IMR-90 (cell line): ENCODE results near the gene TTLL12. TPM values are rescaled to one million over a fixed set of nuclear protein-coding genes. Genes with fewer than 3 reads are reported as not detected.

ENCODE experiments used
- ATAC-seq: fragments of 200-7000 bp; cut with Tn5 transposase; 2 replicates; pipeline ENCODE4 v1.9.1; 2020; ENCODE audit warnings: low read depth, mild to moderate bottlenecking, moderate library complexity
- BruUV-seq: library from RNA; stranded (reverse); fragments of 400-500 nt; replicated peaks from 2 replicates; lab custom pipeline; 2021; lab: Mats Ljungman, UMichigan
- CTCF ChIA-PET: fragments of 300-600 bp; formaldehyde crosslinking; extraction: SDS; loops from one replicate; lab custom pipeline; 2021; ENCODE audit warnings: antibody characterized with exemption; lab: Yijun Ruan, JAX
- POLR2A ChIA-PET: fragments of 300-600 bp; sonication (Branson Sonifier 250); formaldehyde crosslinking; loops from one replicate; lab custom pipeline; 2022; ENCODE audit warnings: antibody characterized with exemption; ENCODE audit not compliant: unreplicated experiment; lab: Charles Lee
- DNase-seq: peaks from one replicate; pipeline ENCODE4 v3.0.0; 2013
- H2AFZ ChIP-seq: replicated peaks from 2 replicates; pipeline ENCODE3; 2013; ENCODE audit warnings: low read length, mild to moderate bottlenecking; ENCODE audit not compliant: poor library complexity
- H2AK5ac ChIP-seq: 2 replicates; pipeline ENCODE4 v1.6.1; 2013; ENCODE audit warnings: low read depth, low read length, inconsistent platforms
- H2AK9ac ChIP-seq: replicated peaks from 2 replicates; pipeline ENCODE3; 2013; ENCODE audit warnings: mild to moderate bottlenecking, low read depth, low read length, moderate library complexity; ENCODE audit not compliant: poor library complexity
- H2BK120ac ChIP-seq: 2 replicates; pipeline ENCODE4 v1.6.1; 2013; ENCODE audit warnings: low read depth, low read length, inconsistent platforms
- H2BK15ac ChIP-seq: 3 replicates; pipeline ENCODE4 v1.6.1; 2013; ENCODE audit warnings: low read depth, low read length, inconsistent platforms
- H2BK20ac ChIP-seq: 2 replicates; pipeline ENCODE4 v1.6.1; 2013; ENCODE audit warnings: low read depth, mild to moderate bottlenecking, inconsistent platforms, low read length, moderate library complexity
- H2BK5ac ChIP-seq: 2 replicates; pipeline ENCODE4 v1.6.1; 2013; ENCODE audit warnings: mild to moderate bottlenecking, low read depth, low read length, inconsistent platforms; ENCODE audit not compliant: poor library complexity, severe bottlenecking
- H3K14ac ChIP-seq: replicated peaks from 2 replicates; pipeline ENCODE4 v1.6.1; 2013; ENCODE audit warnings: low read depth, low read length, inconsistent platforms
- H3K18ac ChIP-seq: 2 replicates; pipeline ENCODE4 v1.6.1; 2013; ENCODE audit warnings: low read depth, low read length, control low read depth
- H3K23ac ChIP-seq: 2 replicates; pipeline ENCODE4 v1.6.1; 2013; ENCODE audit warnings: low read depth, low read length, inconsistent platforms
- H3K27ac ChIP-seq: 2 replicates; pipeline ENCODE4 v1.5.1; 2013; ENCODE audit warnings: mild to moderate bottlenecking, control low read depth, low read length; ENCODE audit not compliant: insufficient read depth
- H3K27me3 ChIP-seq: 2 replicates; pipeline ENCODE4 v1.6.1; 2013; ENCODE audit warnings: low read length; ENCODE audit not compliant: control insufficient read depth, insufficient read depth
- H3K36me3 ChIP-seq: 2 replicates; pipeline ENCODE4 v1.6.1; 2013; ENCODE audit warnings: low read length, mixed read lengths; ENCODE audit not compliant: control insufficient read depth, insufficient read depth
- H3K4ac ChIP-seq: 2 replicates; pipeline ENCODE4 v1.6.1; 2013; ENCODE audit warnings: low read depth, low read length, inconsistent platforms
- H3K4me1 ChIP-seq: 2 replicates; pipeline ENCODE4 v1.6.1; 2013; ENCODE audit warnings: low read length, mixed read lengths; ENCODE audit not compliant: control insufficient read depth, insufficient read depth
- H3K4me2 ChIP-seq: 2 replicates; pipeline ENCODE4 v1.6.1; 2013; ENCODE audit warnings: low read depth, mild to moderate bottlenecking, control low read depth, low read length, moderate library complexity
- H3K4me3 ChIP-seq: 2 replicates; pipeline ENCODE4 v1.5.1; 2013; ENCODE audit warnings: low read depth, mild to moderate bottlenecking, control low read depth, low read length, moderate library complexity; ENCODE audit not compliant: insufficient read depth
- H3K56ac ChIP-seq: 2 replicates; pipeline ENCODE4 v1.6.1; 2013; ENCODE audit warnings: low read length, inconsistent platforms; ENCODE audit not compliant: insufficient read depth; ENCODE audit errors: extremely low read depth
- H3K79me1 ChIP-seq, 2 experiments: 2 replicates each; pipeline ENCODE4 v1.6.1; 2013; ENCODE audit warnings: low read length in 2 of 2, inconsistent platforms in 1 of 2, low read depth in 1 of 2
- H3K9ac ChIP-seq: 2 replicates; pipeline ENCODE4 v1.6.1; 2013; ENCODE audit warnings: low read depth, low read length, control low read depth
- H3K9me1 ChIP-seq: 2 replicates; pipeline ENCODE4 v1.6.1; 2013; ENCODE audit warnings: low read length, inconsistent platforms; ENCODE audit not compliant: insufficient read depth
- H3K9me3 ChIP-seq: 2 replicates; pipeline ENCODE4 v1.6.1; 2013; ENCODE audit warnings: low read length; ENCODE audit not compliant: control insufficient read depth, insufficient read depth
- H4K20me1 ChIP-seq: 2 replicates; pipeline ENCODE4 v1.6.1; 2013; ENCODE audit warnings: low read length, inconsistent platforms; ENCODE audit not compliant: insufficient read depth
- H4K5ac ChIP-seq: 2 replicates; pipeline ENCODE4 v1.6.1; 2013; ENCODE audit warnings: mild to moderate bottlenecking, low read depth, low read length, control low read depth
- H4K8ac ChIP-seq, 2 experiments: 2 replicates each; pipeline ENCODE4 v1.6.1; 2013; ENCODE audit warnings: low read depth in 2 of 2, low read length in 2 of 2, control low read depth in 1 of 2, inconsistent platforms in 1 of 2
- H4K91ac ChIP-seq: 2 replicates; pipeline ENCODE4 v1.6.1; 2013; ENCODE audit warnings: low read depth, low read length, inconsistent platforms; ENCODE audit not compliant: insufficient read depth
- BHLHE40 ChIP-seq: fragments of 150-350 bp; IDR thresholded peaks from 2 replicates; pipeline ENCODE4 v1.6.1; 2016; ENCODE audit warnings: mild to moderate bottlenecking, low read depth, low read length
- CEBPB ChIP-seq: IDR thresholded peaks from 2 replicates; pipeline ENCODE4 v1.6.1; 2012; ENCODE audit warnings: low read depth, low read length, improper control_type of control experiment
- CHD1 ChIP-seq: IDR thresholded peaks from 2 replicates; pipeline ENCODE4 v1.6.1; 2012; ENCODE audit warnings: low read depth, low read length, improper control_type of control experiment
- CTCF ChIP-seq: conservative IDR thresholded peaks from 2 replicates; pipeline ENCODE4 v1.5.1; 2012; ENCODE audit warnings: mild to moderate bottlenecking, low read depth, low read length, improper control_type of control experiment
- ELK1 ChIP-seq: fragments of 150-350 bp; IDR thresholded peaks from 2 replicates; pipeline ENCODE4 v1.6.1; 2016; ENCODE audit warnings: low read depth, mild to moderate bottlenecking, low read length, moderate library complexity, borderline replicate concordance
- MAZ ChIP-seq: IDR thresholded peaks from 2 replicates; pipeline ENCODE4 v1.6.1; 2012; ENCODE audit warnings: low read depth, mild to moderate bottlenecking, low read length, improper control_type of control experiment, moderate library complexity, borderline replicate concordance
- MXI1 ChIP-seq: IDR thresholded peaks from 2 replicates; pipeline ENCODE4 v1.6.1; 2012; ENCODE audit warnings: low read depth, mild to moderate bottlenecking, low read length, moderate library complexity, borderline replicate concordance
- POLR2A ChIP-seq: IDR thresholded peaks from 2 replicates; pipeline ENCODE4 v1.6.1; 2012; ENCODE audit warnings: mild to moderate bottlenecking, low read depth, low read length
- RCOR1 ChIP-seq: IDR thresholded peaks from 2 replicates; pipeline ENCODE4 v1.6.1; 2012; ENCODE audit warnings: mild to moderate bottlenecking, low read length, improper control_type of control experiment; ENCODE audit not compliant: insufficient replicate concordance
- RFX5 ChIP-seq: IDR thresholded peaks from 2 replicates; pipeline ENCODE4 v1.8.0; 2012; ENCODE audit warnings: low read depth, mild to moderate bottlenecking, low read length, moderate library complexity
- SMC3 ChIP-seq: fragments of 150-350 bp; IDR thresholded peaks from 2 replicates; pipeline ENCODE4 v1.6.1; 2016; ENCODE audit warnings: low read depth, mild to moderate bottlenecking, antibody characterized with exemption, low read length, moderate library complexity
- WGBS, 2 experiments: methylation state at CpG; one replicate each; pipeline versions ENCODE4 v1.1.5 to v1.1.7; 2013; ENCODE audit warnings: missing lambda C conversion rate in 2 of 2; ENCODE audit not compliant: insufficient read length in 1 of 2; ENCODE audit errors: extremely low coverage in 2 of 2; 5-methylcytosine and 5-hydroxymethylcytosine counted together
- dilution Hi-C: fragments of 300-500 bp; cut with HindIII; formaldehyde crosslinking; loops from one replicate; pipeline ENCODE4 v1.14.3; 2018; ENCODE audit warnings: low sequenced_read_pairs; ENCODE audit not compliant: unreplicated experiment
- in situ Hi-C: fragments of 300-500 bp; cut with MboI; formaldehyde crosslinking; loops from 3 replicates; pipeline ENCODE4 v1.14.3; 2019; ENCODE audit warnings: low sequenced_read_pairs, inconsistent platforms, mixed read lengths
- intact Hi-C: fragments of 100-400 bp; cut with micrococcal nuclease; formaldehyde crosslinking; loops from 2 replicates; pipeline ENCODE4 v1.10.0; 2022
- polyA plus RNA-seq, 3 experiments: library from polyadenylated mRNA; depleted of rRNA; stranded (reverse); fragments of >200 nt; gene quantifications; 2 replicates each; pipeline ENCODE4 v1.2.3, GENCODE V29; 2012; ENCODE audit warnings: low replicate concordance in 1 of 3
- total RNA-seq: library from RNA; depleted of rRNA; stranded (reverse); fragments of >200 nt; gene quantifications from 2 replicates; pipeline ENCODE4 v1.2.3, GENCODE V29; 2012
- TF ChIP-seq, protein P1 (sequence below): fragments of 150-350 bp; IDR thresholded peaks from 2 replicates; pipeline ENCODE4 v1.6.1; 2017; ENCODE audit warnings: mild to moderate bottlenecking, antibody characterized with exemption, low read length, low read depth

The TTLL12 gene
- total and polyA plus RNA-seq, 2 of the 4 experiments (the other 2 are of a cell fraction): 20.9 to 30.1 TPM

- no peak for TF ChIP-seq MXI1
- no peak for TF ChIP-seq RCOR1
- no peak for TF ChIP-seq MAZ
- no peak for TF ChIP-seq RFX5
- TF ChIP-seq CEBPB: no peak
- TF ChIP-seq POLR2A: no peak
- TF ChIP-seq, protein P1, sequence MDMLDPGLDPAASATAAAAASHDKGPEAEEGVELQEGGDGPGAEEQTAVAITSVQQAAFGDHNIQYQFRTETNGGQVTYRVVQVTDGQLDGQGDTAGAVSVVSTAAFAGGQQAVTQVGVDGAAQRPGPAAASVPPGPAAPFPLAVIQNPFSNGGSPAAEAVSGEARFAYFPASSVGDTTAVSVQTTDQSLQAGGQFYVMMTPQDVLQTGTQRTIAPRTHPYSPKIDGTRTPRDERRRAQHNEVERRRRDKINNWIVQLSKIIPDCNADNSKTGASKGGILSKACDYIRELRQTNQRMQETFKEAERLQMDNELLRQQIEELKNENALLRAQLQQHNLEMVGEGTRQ: no peak
- TF ChIP-seq CTCF: no peak
- TF ChIP-seq CHD1: no peak
- no peak for TF ChIP-seq BHLHE40
- no peak for TF ChIP-seq SMC3
- no peak for TF ChIP-seq ELK1
- H2AK9ac ChIP-seq: no peak overlapping the region
- H2AK5ac ChIP-seq: no peak overlapping the region
- H3K36me3 ChIP-seq: no peaks in the 10 kb centered on the region
- no peak overlapping the region for H3K56ac ChIP-seq
- H3K23ac ChIP-seq: no peak overlapping the region
- WGBS, 2 experiments: 68% methylated on average over 14 of the region's 26 CpGs; no CpG with 5 or more reads in 1 of the 2 experiments
- intact Hi-C loops (no loop called here), dilution Hi-C loops (no loop called here), in situ Hi-C loops (no loop called here)
- H2BK20ac ChIP-seq: no peak overlapping the region
- POLR2A ChIA-PET: no interaction called here
- H3K4me1 ChIP-seq: no peaks in the 10 kb centered on the region
- no peak overlapping the region for H3K4me3 ChIP-seq
- no peaks in the 10 kb centered on the region for H3K9me1 ChIP-seq
- no peak overlapping the region for H2BK120ac ChIP-seq
- H4K91ac ChIP-seq: no peak overlapping the region
- H4K20me1 ChIP-seq: no peaks in the 10 kb centered on the region
- no peak overlapping the region for H4K8ac ChIP-seq
- no peaks in the 10 kb centered on the region for H3K79me1 ChIP-seq
- no peak overlapping the region for H2BK15ac ChIP-seq
- no TSS peak for BruUV-seq
- H2BK5ac ChIP-seq: no peak overlapping the region
- no peaks in the 10 kb centered on the region for H3K9me3 ChIP-seq
- peaks cover 25% of the 10 kb centered on the region for H3K27me3 ChIP-seq
- CTCF ChIA-PET: no interaction called here
- H3K27ac ChIP-seq: no peak overlapping the region
- DNase-seq (no peak), ATAC-seq (no peak)
- no peak overlapping the region for H3K14ac ChIP-seq
- H4K5ac ChIP-seq: no peak overlapping the region
- no peak overlapping the region for H3K4me2 ChIP-seq
- no peak overlapping the region for H3K9ac ChIP-seq
- H3K4ac ChIP-seq: no peak overlapping the region
- H2AFZ ChIP-seq: no peak overlapping the region
- no peak overlapping the region for H3K18ac ChIP-seq
Measured at GRCh38 chr22:43208703-43209522, 22.0 kb upstream of the TTLL12 start.
